ENCODE data around the gene OXTR. TPM values are rescaled to one million over a fixed set of nuclear protein-coding genes. Genes with fewer than 3 reads are reported as not detected.
A peak's percentile ranks its signal among the peaks of the same experiment; 100 is the strongest.

The OXTR gene
- total and polyA plus RNA-seq, 2 experiments from 2014 or later = 128 to 340 TPM

- H3K9ac ChIP-seq = 0 out of 2 replicates have a peak overlapping the region, but pooled peaks have one; percentile 65
- H3K9me3 ChIP-seq (ENCODE audit: low read depth) = no peaks in the 10 kb centered on the region
- H3K79me2 ChIP-seq (ENCODE audit: insufficient read depth) = peaks cover 77% of the 10 kb centered on the region
- TF ChIP-seq EZH2phosphoT487 (IDR thresholded peaks at IDR 0.05; ENCODE audit: insufficient read depth, low read depth) (no peak), EZH2 (IDR thresholded peaks at IDR 0.05; ENCODE audit: insufficient read depth, poor library complexity, severe bottlenecking) (no peak)
- no peak for DNase-seq
- no peaks in the 10 kb centered on the region for H4K20me1 ChIP-seq (ENCODE audit: insufficient read depth)
- no peak overlapping the region for H3K27ac ChIP-seq
- H2AFZ ChIP-seq = no peak overlapping the region
- H3K9me2 ChIP-seq (ENCODE audit: insufficient read depth) = no peaks in the 10 kb centered on the region
- 78 to 85% methylated on average over 6 of the region's 6 CpGs for WGBS, 2 experiments (ENCODE audit: low coverage in 1 of 2, low lambda C conversion rate in 2 of 2, missing lambda C conversion rate in 2 of 2)
- peaks cover 44% of the 10 kb centered on the region for H3K4me1 ChIP-seq (ENCODE audit: insufficient read depth)
- H3F3A ChIP-seq (ENCODE audit: insufficient read depth) = peaks cover 44% of the 10 kb centered on the region
- H3K36me3 ChIP-seq (ENCODE audit: low read depth) = peaks cover 13% of the 10 kb centered on the region; the same call in 1 of the 2 replicates
- in situ Hi-C loops (cut with MboI) = loop anchor here (25.0 kb wide), 1 partner anchor 548 kb away; no protein-coding TSS in a partner anchor
- H3K4me3 ChIP-seq = peak overlapping the region; percentile 83
- no peaks in the 10 kb centered on the region for H3K27me3 ChIP-seq (replicated peaks; ENCODE audit: insufficient read depth)
- peak overlapping the region; percentile 84 for H3K4me2 ChIP-seq (ENCODE audit: unreplicated experiment)
Measured at GRCh38 chr3:8764528-8764927, 4.9 kb downstream of the OXTR start.

DNA sequence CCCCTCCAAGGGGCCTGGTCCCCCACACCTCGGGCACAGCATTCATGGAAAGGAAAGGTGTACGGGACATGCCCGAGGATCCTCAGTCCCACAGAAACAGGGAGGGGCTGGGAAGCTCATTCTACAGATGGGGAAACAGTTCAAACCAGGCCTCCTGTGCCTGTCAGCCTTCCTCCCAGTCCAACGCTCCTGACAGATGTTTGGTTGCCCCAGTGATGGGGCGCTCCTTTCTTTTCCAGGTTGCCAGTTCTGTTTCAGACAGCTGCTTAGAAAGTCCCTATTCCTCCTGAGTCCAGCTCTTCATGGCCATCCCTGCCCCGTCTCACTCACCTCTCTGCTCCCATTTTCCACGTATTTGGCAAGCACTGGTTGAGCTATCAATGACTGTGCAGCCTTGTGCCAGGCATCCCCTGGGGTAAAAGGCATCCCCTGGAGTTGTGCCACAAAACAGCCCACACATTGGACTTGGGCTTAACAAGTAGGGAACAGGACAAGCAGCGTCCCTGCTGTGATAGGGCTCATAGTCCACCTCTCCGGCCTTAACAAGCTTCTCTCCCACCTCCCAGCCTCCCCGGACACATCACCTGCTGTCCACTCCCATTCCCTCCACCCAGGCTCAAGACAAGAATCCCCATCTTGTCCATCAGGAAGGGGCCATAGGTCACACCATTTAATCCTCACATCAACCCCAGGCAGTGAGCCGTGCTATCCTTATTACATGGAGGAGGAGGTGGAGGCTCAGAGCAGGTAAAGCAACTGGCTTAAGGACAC, 6.6 kb downstream of the OXTR start:
- no peaks in the 10 kb centered on the region for H4K20me1 ChIP-seq (ENCODE audit: insufficient read depth)
- WGBS, 2 experiments (ENCODE audit: low coverage in 1 of 2, low lambda C conversion rate in 2 of 2, missing lambda C conversion rate in 2 of 2) = 79 to 83% methylated on average over 11 of the region's 11 CpGs
- no peak overlapping the region for H3K9ac ChIP-seq
- no peak overlapping the region for H3K4me2 ChIP-seq (ENCODE audit: unreplicated experiment)
- no peak overlapping the region for H3K27ac ChIP-seq
- peaks cover 66% of the 10 kb centered on the region for H3K79me2 ChIP-seq (ENCODE audit: insufficient read depth)
- peaks cover 61% of the 10 kb centered on the region for H3K4me1 ChIP-seq (ENCODE audit: insufficient read depth)
- H3K27me3 ChIP-seq (replicated peaks; ENCODE audit: insufficient read depth) = no peaks in the 10 kb centered on the region
- no peaks in the 10 kb centered on the region for H3K9me2 ChIP-seq (ENCODE audit: insufficient read depth)
- H3K9me3 ChIP-seq (ENCODE audit: low read depth) = no peaks in the 10 kb centered on the region
- in situ Hi-C loops (cut with MboI) = loop anchor here (25.0 kb wide), 1 partner anchor 550 kb away; no protein-coding TSS in a partner anchor
- H3K36me3 ChIP-seq (ENCODE audit: low read depth) = peaks cover 13% of the 10 kb centered on the region; the same call in 1 of the 2 replicates
- DNase-seq = peak; percentile 51
- peaks cover 61% of the 10 kb centered on the region for H3F3A ChIP-seq (ENCODE audit: insufficient read depth)
- peak overlapping the region; percentile 21; the same call in 1 of the 2 replicates for H3K4me3 ChIP-seq
- no peak overlapping the region for H2AFZ ChIP-seq
- TF ChIP-seq EZH2 (IDR thresholded peaks at IDR 0.05; ENCODE audit: insufficient read depth, poor library complexity, severe bottlenecking) = no peak
- TF ChIP-seq EZH2phosphoT487 (IDR thresholded peaks at IDR 0.05; ENCODE audit: insufficient read depth, low read depth) = no peak

DNA sequence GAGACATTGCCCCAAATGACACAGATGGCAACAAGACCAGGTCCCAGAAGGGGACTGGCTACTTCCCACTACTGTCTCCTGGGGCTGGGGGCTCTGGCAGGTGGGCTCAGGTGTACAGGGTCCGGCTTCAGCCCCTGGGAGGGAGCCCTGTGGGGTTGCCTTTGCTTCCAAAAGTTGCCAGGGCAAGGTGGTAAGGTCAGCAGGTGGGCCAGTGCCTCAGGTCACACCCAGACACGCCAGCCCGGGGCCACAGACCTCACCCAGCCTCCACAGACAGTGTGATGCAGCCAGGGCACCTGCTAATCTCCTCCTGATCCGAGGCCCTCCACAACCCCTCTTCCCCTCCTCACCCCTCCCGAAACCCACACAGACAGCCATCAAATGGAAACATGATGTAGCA, 7.5 kb downstream of the OXTR start:
- Histone ChIP-seq H3K9ac (no peak overlapping the region), H3K4me1 (ENCODE audit: insufficient read depth) (peaks cover 60% of the 10 kb centered on the region), H4K20me1 (ENCODE audit: insufficient read depth) (no peaks in the 10 kb centered on the region), H2AFZ (no peak overlapping the region), H3K4me3 (no peak overlapping the region), H3K27ac (no peak overlapping the region), H3K36me3 (ENCODE audit: low read depth) (peaks cover 13% of the 10 kb centered on the region; the same call in 1 of the 2 replicates), H3K79me2 (ENCODE audit: insufficient read depth) (peaks cover 62% of the 10 kb centered on the region), H3K4me2 (ENCODE audit: unreplicated experiment) (no peak overlapping the region), H3K9me2 (ENCODE audit: insufficient read depth) (no peaks in the 10 kb centered on the region), H3K9me3 (ENCODE audit: low read depth) (no peaks in the 10 kb centered on the region), H3K27me3 (replicated peaks; ENCODE audit: insufficient read depth) (no peaks in the 10 kb centered on the region), H3F3A (ENCODE audit: insufficient read depth) (peaks cover 65% of the 10 kb centered on the region)
- WGBS, 2 experiments (ENCODE audit: low coverage in 1 of 2, low lambda C conversion rate in 2 of 2, missing lambda C conversion rate in 2 of 2) = 67% methylated on average over 5 of the region's 5 CpGs
- in situ Hi-C loops (cut with MboI) = loop anchor here (25.0 kb wide), 1 partner anchor 550 kb away; no protein-coding TSS in a partner anchor
- TF ChIP-seq EZH2phosphoT487 (IDR thresholded peaks at IDR 0.05; ENCODE audit: insufficient read depth, low read depth) = no peak
- no peak for TF ChIP-seq EZH2 (IDR thresholded peaks at IDR 0.05; ENCODE audit: insufficient read depth, poor library complexity, severe bottlenecking)
- no peak for DNase-seq

DNA sequence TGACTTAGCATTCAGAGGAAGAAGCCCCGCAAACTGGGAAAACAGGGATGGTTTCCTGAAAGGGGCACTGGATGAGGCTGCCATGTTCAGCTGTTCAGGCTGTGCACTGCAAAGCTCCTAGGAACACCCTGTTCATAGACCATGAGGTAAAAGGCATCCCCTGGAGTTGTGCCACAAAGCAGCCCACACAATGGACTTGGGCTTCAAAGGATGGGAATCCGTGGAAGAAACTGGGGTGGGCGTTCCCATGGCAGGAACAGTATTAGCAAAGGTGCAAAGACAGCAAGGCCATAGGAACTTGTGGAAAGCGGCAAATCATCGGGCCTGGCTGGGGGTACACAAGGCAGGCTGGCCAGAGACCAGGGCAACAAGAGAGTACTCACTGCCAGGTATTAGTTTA, 8.9 kb downstream of the OXTR start:
- no peak overlapping the region for H3K4me3 ChIP-seq
- H4K20me1 ChIP-seq (ENCODE audit: insufficient read depth) = no peaks in the 10 kb centered on the region
- H3K36me3 ChIP-seq (ENCODE audit: low read depth) = 0 out of 2 replicates have a peak, but pooled peaks cover 8% of the 10 kb centered on the region
- no peaks in the 10 kb centered on the region for H3K9me2 ChIP-seq (ENCODE audit: insufficient read depth)
- in situ Hi-C loops (cut with MboI) = loop anchor here (25.0 kb wide), 1 partner anchor 552 kb away; no protein-coding TSS in a partner anchor
- peaks cover 64% of the 10 kb centered on the region for H3F3A ChIP-seq (ENCODE audit: insufficient read depth)
- no peak overlapping the region for H3K27ac ChIP-seq
- TF ChIP-seq EZH2phosphoT487 (IDR thresholded peaks at IDR 0.05; ENCODE audit: insufficient read depth, low read depth) = no peak
- no peak for TF ChIP-seq EZH2 (IDR thresholded peaks at IDR 0.05; ENCODE audit: insufficient read depth, poor library complexity, severe bottlenecking)
- peaks cover 46% of the 10 kb centered on the region for H3K4me1 ChIP-seq (ENCODE audit: insufficient read depth)
- peaks cover 56% of the 10 kb centered on the region for H3K79me2 ChIP-seq (ENCODE audit: insufficient read depth)
- H3K9ac ChIP-seq = no peak overlapping the region
- no peaks in the 10 kb centered on the region for H3K9me3 ChIP-seq (ENCODE audit: low read depth)
- DNase-seq = peak; percentile 5
- no peak overlapping the region for H2AFZ ChIP-seq
- no peaks in the 10 kb centered on the region for H3K27me3 ChIP-seq (replicated peaks; ENCODE audit: insufficient read depth)
- H3K4me2 ChIP-seq (ENCODE audit: unreplicated experiment) = no peak overlapping the region
- 92 to 96% methylated on average over 5 of the region's 5 CpGs for WGBS, 2 experiments (ENCODE audit: low coverage in 1 of 2, low lambda C conversion rate in 2 of 2, missing lambda C conversion rate in 2 of 2)
